Lower leg skin (tissue), 3 donors: Measurements from ENCODE around the gene AFDN.

Experiments
- POLR2A ChIP-seq, 2 donors: fragments of 450-650 bp; IDR thresholded peaks; one replicate each; pipeline ENCODE4 v1.6.1; 2016 to 2017; ENCODE audit warnings: antibody characterized with exemption in 2 of 2, mild to moderate bottlenecking in 1 of 2, moderate library complexity in 1 of 2
- TF ChIP-seq, protein P1 (sequence below), 3 donors: fragments of 450-650 bp; IDR thresholded peaks; one replicate each; pipeline ENCODE4 v1.5.1; 2016; ENCODE audit warnings: antibody characterized with exemption in 3 of 3, mild to moderate bottlenecking in 3 of 3, moderate library complexity in 2 of 3

GRCh38 chr6:167840526-167841179 is 13.9 kb downstream of the AFDN start:
- TF ChIP-seq POLR2A (IDR thresholded peaks at IDR 0.05) = no peak
- TF ChIP-seq, protein P1, sequence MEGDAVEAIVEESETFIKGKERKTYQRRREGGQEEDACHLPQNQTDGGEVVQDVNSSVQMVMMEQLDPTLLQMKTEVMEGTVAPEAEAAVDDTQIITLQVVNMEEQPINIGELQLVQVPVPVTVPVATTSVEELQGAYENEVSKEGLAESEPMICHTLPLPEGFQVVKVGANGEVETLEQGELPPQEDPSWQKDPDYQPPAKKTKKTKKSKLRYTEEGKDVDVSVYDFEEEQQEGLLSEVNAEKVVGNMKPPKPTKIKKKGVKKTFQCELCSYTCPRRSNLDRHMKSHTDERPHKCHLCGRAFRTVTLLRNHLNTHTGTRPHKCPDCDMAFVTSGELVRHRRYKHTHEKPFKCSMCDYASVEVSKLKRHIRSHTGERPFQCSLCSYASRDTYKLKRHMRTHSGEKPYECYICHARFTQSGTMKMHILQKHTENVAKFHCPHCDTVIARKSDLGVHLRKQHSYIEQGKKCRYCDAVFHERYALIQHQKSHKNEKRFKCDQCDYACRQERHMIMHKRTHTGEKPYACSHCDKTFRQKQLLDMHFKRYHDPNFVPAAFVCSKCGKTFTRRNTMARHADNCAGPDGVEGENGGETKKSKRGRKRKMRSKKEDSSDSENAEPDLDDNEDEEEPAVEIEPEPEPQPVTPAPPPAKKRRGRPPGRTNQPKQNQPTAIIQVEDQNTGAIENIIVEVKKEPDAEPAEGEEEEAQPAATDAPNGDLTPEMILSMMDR (IDR thresholded peaks at IDR 0.05) = no peak
